SK-N-SH (cell line): ENCODE data around the gene TMTC2. TPM values are rescaled to one million over a fixed set of nuclear protein-coding genes. Genes with fewer than 3 reads are reported as not detected.

ENCODE experiments used
- CTCF ChIA-PET: fragments of 300-600, 350-600 bp; formaldehyde crosslinking; extraction: SDS; loops from one replicate; lab custom pipeline; 2021; lab: Yijun Ruan, JAX
- POLR2A ChIA-PET: fragments of 350-600 bp; sonication (Branson Sonifier 250); formaldehyde crosslinking; extraction: SDS; loops from one replicate; lab custom pipeline; 2020; ENCODE audit warnings: antibody characterized with exemption, inconsistent platforms; lab: Yijun Ruan, JAX
- DNase-seq: peaks from one replicate; pipeline ENCODE4 v3.0.0; 2012
- H2AFZ ChIP-seq: fragments of 200-600 bp; sonication (generic); 2 replicates; pipeline ENCODE4 v1.8.1; 2016; ENCODE audit warnings: antibody characterized with exemption, mild to moderate bottlenecking, low read depth
- H3F3A ChIP-seq: fragments of 200-600 bp; sonication (generic); replicated peaks from 2 replicates; pipeline ENCODE3; 2016; ENCODE audit warnings: antibody characterized with exemption, mild to moderate bottlenecking; ENCODE audit not compliant: insufficient read depth
- H3K27ac ChIP-seq, 2 experiments: fragments of 200-500 bp in 1 of 2; fragments of 200-600 bp in 1 of 2; sonication (Bioruptor generic) in 1 of 2; sonication (generic), shearing (Covaris generic) in 1 of 2; 2 replicates each; pipeline versions ENCODE4 v1.5.1 to v1.6.1; 2014 to 2016; ENCODE audit warnings: low read depth in 2 of 2, inconsistent platforms in 1 of 2, low read length in 1 of 2, mild to moderate bottlenecking in 1 of 2, mixed read lengths in 1 of 2
- H3K27me3 ChIP-seq: fragments of 200-600 bp; sonication (generic), shearing (Covaris generic); 2 replicates; pipeline ENCODE4 v1.6.1; 2016; ENCODE audit warnings: mixed run types; ENCODE audit not compliant: insufficient read depth
- H3K36me3 ChIP-seq, 2 experiments: fragments of 200-500 bp in 1 of 2; fragments of 200-600 bp in 1 of 2; sonication (Bioruptor generic) in 1 of 2; sonication (generic) in 1 of 2; replicated peaks in 1 of 2; 2 replicates each; pipeline versions ENCODE3 to v1.5.1; 2014 to 2016; ENCODE audit warnings: low read length in 1 of 2, mild to moderate bottlenecking in 1 of 2; ENCODE audit not compliant: insufficient read depth in 2 of 2, control insufficient read depth in 1 of 2
- H3K4me1 ChIP-seq, 2 experiments: fragments of 200-500 bp in 1 of 2; fragments of 200-600 bp in 1 of 2; sonication (Bioruptor generic) in 1 of 2; sonication (generic), shearing (Covaris generic) in 1 of 2; 2 replicates each; pipeline versions ENCODE4 v1.5.1 to v1.6.1; 2014 to 2016; ENCODE audit warnings: low read depth in 1 of 2, low read length in 1 of 2, mixed run types in 1 of 2; ENCODE audit not compliant: insufficient read depth in 2 of 2, control insufficient read depth in 1 of 2
- H3K4me2 ChIP-seq: fragments of 200-600 bp; sonication (generic), shearing (Covaris generic); 2 replicates; pipeline ENCODE4 v1.6.1; 2017; ENCODE audit warnings: mixed run types
- H3K4me3 ChIP-seq, 2 experiments: fragments of 200-500 bp in 1 of 2; fragments of 200-600 bp in 1 of 2; sonication (Bioruptor generic) in 1 of 2; sonication (generic), shearing (Covaris generic) in 1 of 2; 2 replicates each; pipeline versions ENCODE4 v1.5.1 to v1.8.1; 2014 to 2016; ENCODE audit warnings: low read depth in 2 of 2, inconsistent platforms in 1 of 2, low read length in 1 of 2, mild to moderate bottlenecking in 1 of 2, mixed read lengths in 1 of 2, moderate library complexity in 1 of 2
- H3K79me2 ChIP-seq: fragments of 200-600 bp; sonication (generic); 2 replicates; pipeline ENCODE4 v1.8.1; 2017; ENCODE audit warnings: mild to moderate bottlenecking; ENCODE audit not compliant: insufficient read depth
- H3K9ac ChIP-seq: fragments of 200-600 bp; sonication (generic); 2 replicates; pipeline ENCODE4 v1.6.1; 2017; ENCODE audit warnings: mixed run types
- H3K9me2 ChIP-seq: fragments of 200-600 bp; sonication (generic); 2 replicates; pipeline ENCODE4 v1.6.1; 2017; ENCODE audit warnings: mixed run types
- H3K9me3 ChIP-seq: fragments of 200-600 bp; sonication (generic); 2 replicates; pipeline ENCODE4 v1.6.1; 2017; ENCODE audit warnings: mixed run types, mild to moderate bottlenecking, moderate library complexity
- H4K20me1 ChIP-seq: fragments of 200-600 bp; sonication (generic); 2 replicates; pipeline ENCODE4 v1.6.1; 2017; ENCODE audit warnings: mild to moderate bottlenecking, mixed run types; ENCODE audit not compliant: insufficient read depth
- CTCF ChIP-seq: fragments of 200-600 bp; sonication (generic); IDR thresholded peaks from 2 replicates; pipeline ENCODE4 v1.6.1; 2017; ENCODE audit warnings: antibody characterized with exemption, mild to moderate bottlenecking, moderate library complexity
- ELF1 ChIP-seq: IDR thresholded peaks from 2 replicates; pipeline ENCODE4 v1.4.0; 2012
- EP300 ChIP-seq, 2 experiments: IDR thresholded peaks; 2 replicates each; pipeline versions ENCODE4 v1.4.0 to v1.6.1; 2012; ENCODE audit warnings: borderline replicate concordance in 1 of 2, low read depth in 1 of 2, low read length in 1 of 2
- FOXJ3 ChIP-seq: sonication (generic); formaldehyde crosslinking; IDR thresholded peaks from 2 replicates; pipeline ENCODE4 v1.5.1; 2020; ENCODE audit warnings: mild to moderate bottlenecking, missing genetic modification reagents
- GABPA ChIP-seq: IDR thresholded peaks from 2 replicates; pipeline ENCODE4 v1.4.0; 2012; ENCODE audit warnings: low read depth, mild to moderate bottlenecking
- IRF3 ChIP-seq: fragments of 150-350 bp; IDR thresholded peaks from 2 replicates; pipeline ENCODE4 v1.6.1; 2016; ENCODE audit warnings: mild to moderate bottlenecking, low read depth, low read length
- MAX ChIP-seq: IDR thresholded peaks from 2 replicates; pipeline ENCODE4 v1.4.0; 2012; ENCODE audit warnings: low read depth
- NFIC ChIP-seq: IDR thresholded peaks from 2 replicates; pipeline ENCODE4 v1.4.0; 2012; ENCODE audit warnings: borderline replicate concordance
- NRF1 ChIP-seq: IDR thresholded peaks from 2 replicates; pipeline ENCODE4 v1.6.1; 2012; ENCODE audit warnings: low read depth, mild to moderate bottlenecking, low read length
- PBX3 ChIP-seq: IDR thresholded peaks from 2 replicates; pipeline ENCODE4; 2012
- POLR2AphosphoS5 ChIP-seq: IDR thresholded peaks from 2 replicates; pipeline ENCODE4 v1.6.1; 2012; ENCODE audit warnings: low read depth, low read length
- RCOR1 ChIP-seq: fragments of 150-350 bp; IDR thresholded peaks from 2 replicates; pipeline ENCODE4 v1.6.1; 2017; ENCODE audit warnings: antibody characterized with exemption, low read length
- RFX5 ChIP-seq: IDR thresholded peaks from 2 replicates; pipeline ENCODE4 v1.6.1; 2012; ENCODE audit warnings: mild to moderate bottlenecking, improper control_type of control experiment, low read length
- TAF1 ChIP-seq: IDR thresholded peaks from 2 replicates; pipeline ENCODE4 v1.6.1; 2012; ENCODE audit warnings: low read depth, mild to moderate bottlenecking, low read length, moderate library complexity, borderline replicate concordance
- TCF12 ChIP-seq: IDR thresholded peaks from 2 replicates; pipeline ENCODE4 v1.4.0; 2012
- USF1 ChIP-seq: IDR thresholded peaks from 2 replicates; pipeline ENCODE4 v1.4.0; 2012; ENCODE audit warnings: low read depth, borderline replicate concordance
- YY1 ChIP-seq: IDR thresholded peaks from 2 replicates; pipeline ENCODE4 v1.4.0; 2012; ENCODE audit warnings: low read depth, mild to moderate bottlenecking
- WGBS: methylation state at CpG from one replicate; pipeline ENCODE4 v1.1.6; 2017; ENCODE audit warnings: low lambda C conversion rate; 5-methylcytosine and 5-hydroxymethylcytosine counted together
- polyA plus RNA-seq, 3 experiments: library from polyadenylated mRNA; depleted of rRNA; stranded (reverse); fragments of >200 nt; gene quantifications; 2 replicates each; pipeline ENCODE4 v1.2.3, GENCODE V29; 2012

TMTC2 gene
- polyA plus RNA-seq, 1 of the 3 experiments (the other 2 are of a cell fraction), result 4.1 TPM

GRCh38 chr12:82647853-82648252 is 38.9 kb upstream of the TMTC2 start:
- H3K79me2 ChIP-seq, result no peaks in the 10 kb centered on the region
- no peak overlapping the region for H3K4me3 ChIP-seq
- no peaks in the 10 kb centered on the region for H3K9me3 ChIP-seq
- H3K9me2 ChIP-seq, result no peaks in the 10 kb centered on the region
- no peak overlapping the region for H3K4me2 ChIP-seq
- H3K36me3 ChIP-seq, result no peaks in the 10 kb centered on the region
- no peak for TF ChIP-seq PBX3
- no peak for TF ChIP-seq EP300 (IDR thresholded peaks at IDR 0.05; ENCODE audit: borderline replicate concordance in 1 of 2, low read depth in 1 of 2, low read length in 1 of 2)
- no peak for TF ChIP-seq CTCF
- no peak for TF ChIP-seq NRF1
- TF ChIP-seq RFX5, result no peak
- TF ChIP-seq USF1, result no peak
- no peak for TF ChIP-seq MAX
- TF ChIP-seq TAF1, result no peak
- no peak for TF ChIP-seq TCF12
- TF ChIP-seq POLR2AphosphoS5, result no peak
- TF ChIP-seq GABPA, result no peak
- TF ChIP-seq ELF1, result no peak
- TF ChIP-seq FOXJ3 (CRISPR knock-in tag), result no peak
- no peak for TF ChIP-seq IRF3
- TF ChIP-seq NFIC, result no peak
- no peak for TF ChIP-seq RCOR1
- TF ChIP-seq YY1, result no peak
- H3F3A ChIP-seq, result no peaks in the 10 kb centered on the region
- H2AFZ ChIP-seq, result no peak overlapping the region
- H3K4me1 ChIP-seq, result no peaks in the 10 kb centered on the region; a peak in 1 of 4 replicates
- ChIA-PET CTCF (interaction anchor here (0.9 kb wide), 1 partner anchor 30 kb away, joined by 3 read pairs; no protein-coding TSS in a partner anchor), POLR2A (no interaction called here)
- H3K27ac ChIP-seq, result no peak overlapping the region
- 82% methylated on average over 4 of the region's 4 CpGs for WGBS
- DNase-seq, result no peak
- H4K20me1 ChIP-seq, result no peaks in the 10 kb centered on the region
- H3K9ac ChIP-seq, result no peak overlapping the region
- H3K27me3 ChIP-seq, result no peaks in the 10 kb centered on the region
